ENCODE results near the gene SKI. TPM values are rescaled to one million over a fixed set of nuclear protein-coding genes. Genes with fewer than 3 reads are reported as not detected.

Gene SKI
- total and polyA plus RNA-seq, 2 experiments from 2014 or later: 9.3 to 66.8 TPM

- Mint-ChIP-seq H3K9me3 (peaks cover 4% of the 10 kb centered on the region; the same call in 2 of the 3 replicates), H3K27me3 (ENCODE audit: insufficient read depth, low read depth, poor library complexity) (peaks cover 12% of the 10 kb centered on the region), H3K27ac (no peak overlapping the region), H3K36me3 (ENCODE audit: low read depth) (no peaks in the 10 kb centered on the region; the same call in 2 of the 3 replicates), H3K4me1 (peaks cover 2% of the 10 kb centered on the region; the same call in 2 of the 3 replicates), H3K4me3 (no peak overlapping the region)
- no peaks in the 10 kb centered on the region for H3K9me2 ChIP-seq (ENCODE audit: insufficient read depth)
- no peaks in the 10 kb centered on the region; the same call in 1 of the 2 replicates for H3F3A ChIP-seq (replicated peaks; ENCODE audit: low read depth)
- H3K27ac ChIP-seq (ENCODE audit: low read depth): no peak overlapping the region
- no peaks in the 10 kb centered on the region for H3K79me2 ChIP-seq (replicated peaks; ENCODE audit: insufficient read depth)
- TF ChIP-seq JUNB (IDR thresholded peaks at IDR 0.05; ENCODE audit: unreplicated experiment) (no peak), STAT1 (IDR thresholded peaks at IDR 0.05; ENCODE audit: unreplicated experiment) (no peak), ZNF331 (CRISPR knock-in tag; IDR thresholded peaks at IDR 0.05; ENCODE audit: low read depth) (no peak), NANOG (IDR thresholded peaks at IDR 0.05; ENCODE audit: borderline replicate concordance) (no peak), CTCF (conservative IDR thresholded peaks at IDR 0.05; ENCODE audit: low read depth in 2 of 2) (no peak), EZH2phosphoT487 (IDR thresholded peaks at IDR 0.05; ENCODE audit: unreplicated experiment) (no peak), REST (IDR thresholded peaks at IDR 0.05; ENCODE audit: unreplicated experiment) (no peak), ZNF114 (CRISPR knock-in tag; IDR thresholded peaks at IDR 0.05) (no peak), ETS1 (IDR thresholded peaks at IDR 0.05) (no peak), EZH2 (IDR thresholded peaks at IDR 0.05; ENCODE audit: low read depth, unreplicated experiment) (no peak), POLR2AphosphoS5 (IDR thresholded peaks at IDR 0.05; ENCODE audit: low read depth) (no peak), ZNF462 (CRISPR knock-in tag; IDR thresholded peaks at IDR 0.05) (no peak), CREB1 (CRISPR knock-in tag; IDR thresholded peaks at IDR 0.05; ENCODE audit: low read depth) (no peak)
- no peaks in the 10 kb centered on the region for H4K20me1 ChIP-seq (replicated peaks; ENCODE audit: insufficient read depth)
- H3K36me3 ChIP-seq (ENCODE audit: insufficient read depth): no peaks in the 10 kb centered on the region
- H3K27me3 ChIP-seq (ENCODE audit: insufficient read depth): no peaks in the 10 kb centered on the region
- H3K4me1 ChIP-seq (ENCODE audit: insufficient read depth): peaks cover 4% of the 10 kb centered on the region; the same call in 1 of the 2 replicates
- ATAC-seq: no peak
- H2AFZ ChIP-seq: no peak overlapping the region
- no peak overlapping the region for H3K4me2 ChIP-seq
- no peak overlapping the region for H3K4me3 ChIP-seq
- no peak for DNase-seq (ENCODE audit: low spot score)
Observed at GRCh38 chr1:2324553-2325366, 96.6 kb downstream of the SKI start.

All from GM23338 (cell line).